ENCODE results near the gene ACOXL. TPM values are rescaled to one million over a fixed set of nuclear protein-coding genes. Genes with fewer than 3 reads are reported as not detected.
A peak's percentile ranks its signal among the peaks of the same experiment; 100 is the strongest.

ACOXL gene
- total and polyA plus RNA-seq, 9 of the 15 experiments (the other 6 are each of a cell fraction or from before 2014, with no cell fraction given) = 0.31 to 0.56 TPM; not detected in 7

GRCh38 chr2:111162718-111163331 lies 430.5 kb downstream of the ACOXL start (continued):
- TF ChIP-seq CEBPZ (IDR thresholded peaks at IDR 0.05; ENCODE audit: borderline replicate concordance, low read depth, low read length) = no peak
- no peak for TF ChIP-seq NR0B1 (IDR thresholded peaks at IDR 0.05; ENCODE audit: partially characterized antibody)
- TF ChIP-seq, protein P1, sequence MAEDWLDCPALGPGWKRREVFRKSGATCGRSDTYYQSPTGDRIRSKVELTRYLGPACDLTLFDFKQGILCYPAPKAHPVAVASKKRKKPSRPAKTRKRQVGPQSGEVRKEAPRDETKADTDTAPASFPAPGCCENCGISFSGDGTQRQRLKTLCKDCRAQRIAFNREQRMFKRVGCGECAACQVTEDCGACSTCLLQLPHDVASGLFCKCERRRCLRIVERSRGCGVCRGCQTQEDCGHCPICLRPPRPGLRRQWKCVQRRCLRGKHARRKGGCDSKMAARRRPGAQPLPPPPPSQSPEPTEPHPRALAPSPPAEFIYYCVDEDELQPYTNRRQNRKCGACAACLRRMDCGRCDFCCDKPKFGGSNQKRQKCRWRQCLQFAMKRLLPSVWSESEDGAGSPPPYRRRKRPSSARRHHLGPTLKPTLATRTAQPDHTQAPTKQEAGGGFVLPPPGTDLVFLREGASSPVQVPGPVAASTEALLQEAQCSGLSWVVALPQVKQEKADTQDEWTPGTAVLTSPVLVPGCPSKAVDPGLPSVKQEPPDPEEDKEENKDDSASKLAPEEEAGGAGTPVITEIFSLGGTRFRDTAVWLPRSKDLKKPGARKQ (CRISPR knock-in tag; IDR thresholded peaks at IDR 0.05) = no peak
- TF ChIP-seq, protein P2, sequence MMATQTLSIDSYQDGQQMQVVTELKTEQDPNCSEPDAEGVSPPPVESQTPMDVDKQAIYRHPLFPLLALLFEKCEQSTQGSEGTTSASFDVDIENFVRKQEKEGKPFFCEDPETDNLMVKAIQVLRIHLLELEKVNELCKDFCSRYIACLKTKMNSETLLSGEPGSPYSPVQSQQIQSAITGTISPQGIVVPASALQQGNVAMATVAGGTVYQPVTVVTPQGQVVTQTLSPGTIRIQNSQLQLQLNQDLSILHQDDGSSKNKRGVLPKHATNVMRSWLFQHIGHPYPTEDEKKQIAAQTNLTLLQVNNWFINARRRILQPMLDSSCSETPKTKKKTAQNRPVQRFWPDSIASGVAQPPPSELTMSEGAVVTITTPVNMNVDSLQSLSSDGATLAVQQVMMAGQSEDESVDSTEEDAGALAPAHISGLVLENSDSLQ (IDR thresholded peaks at IDR 0.05) = no peak; the same call in 1 of the 2 replicates
- TF ChIP-seq, protein P3, sequence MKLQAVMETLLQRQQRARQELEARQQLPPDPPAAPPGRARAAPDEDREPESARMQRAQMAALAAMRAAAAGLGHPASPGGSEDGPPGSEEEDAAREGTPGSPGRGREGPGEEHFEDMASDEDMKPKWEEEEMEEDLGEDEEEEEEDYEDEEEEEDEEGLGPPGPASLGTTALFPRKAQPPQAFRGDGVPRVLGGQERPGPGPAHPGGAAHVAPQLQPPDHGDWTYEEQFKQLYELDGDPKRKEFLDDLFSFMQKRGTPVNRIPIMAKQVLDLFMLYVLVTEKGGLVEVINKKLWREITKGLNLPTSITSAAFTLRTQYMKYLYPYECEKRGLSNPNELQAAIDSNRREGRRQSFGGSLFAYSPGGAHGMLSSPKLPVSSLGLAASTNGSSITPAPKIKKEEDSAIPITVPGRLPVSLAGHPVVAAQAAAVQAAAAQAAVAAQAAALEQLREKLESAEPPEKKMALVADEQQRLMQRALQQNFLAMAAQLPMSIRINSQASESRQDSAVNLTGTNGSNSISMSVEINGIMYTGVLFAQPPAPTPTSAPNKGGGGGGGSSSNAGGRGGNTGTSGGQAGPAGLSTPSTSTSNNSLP (IDR thresholded peaks at IDR 0.05; ENCODE audit: borderline replicate concordance, low read depth, low read length) = no peak
- no peak for TF ChIP-seq RBM22 (IDR thresholded peaks at IDR 0.05; ENCODE audit: low read depth, low read length, poor library complexity, severe bottlenecking)
- no peak for TF ChIP-seq ZFP1 (CRISPR knock-in tag; IDR thresholded peaks at IDR 0.05)
- TF ChIP-seq RBM14 (IDR thresholded peaks at IDR 0.05; ENCODE audit: borderline replicate concordance, insufficient read depth, low read depth, low read length) = no peak
- no peak for TF ChIP-seq ZNF24 (IDR thresholded peaks at IDR 0.05)
- TF ChIP-seq SPI1 (IDR thresholded peaks at IDR 0.05; ENCODE audit: borderline replicate concordance, low read depth, low read length) = peak; percentile 98
- TF ChIP-seq ATF3 (IDR thresholded peaks at IDR 0.05) = peak; percentile 53; the same call in 1 of the 2 replicates
- TF ChIP-seq ATF3 (CRISPR knock-in tag; conservative IDR thresholded peaks at IDR 0.05) = no peak
- no peak for TF ChIP-seq FOXA1 (IDR thresholded peaks at IDR 0.05; ENCODE audit: borderline replicate concordance)
- TF ChIP-seq NCOA1 (IDR thresholded peaks at IDR 0.05; ENCODE audit: low read depth) = peak; percentile 20; the same call in 1 of the 2 replicates
- no peak for TF ChIP-seq ZNF146 (CRISPR knock-in tag; IDR thresholded peaks at IDR 0.05; ENCODE audit: unreplicated experiment)
- no peak for TF ChIP-seq ZBTB1 (CRISPR knock-in tag; IDR thresholded peaks at IDR 0.05; ENCODE audit: borderline replicate concordance, low read depth)
- no peak for TF ChIP-seq NFIX (CRISPR knock-in tag; IDR thresholded peaks at IDR 0.05; ENCODE audit: low read depth)

Data from K562 (cell line).